Epithelial cell of prostate (primary cell): ENCODE results near the gene NRL.
A peak's percentile ranks its signal among the peaks of the same experiment; 100 is the strongest.
"Not testable (repeated sequence)": the region's sequence is repeated elsewhere in the genome, so short reads cannot be mapped to it uniquely, and the experiment has no call there.

Experiments used
- DNase-seq: peaks from one replicate; pipeline ENCODE4 v3.0.0-alpha.2; 2011; ENCODE audit warnings: low read depth, low spot score
- H3K27ac ChIP-seq: fragments of 450-650 bp; 2 replicates; pipeline ENCODE4 v1.5.1; 2017; ENCODE audit warnings: mild to moderate bottlenecking

NRL gene

GRCh38 chr14:24105609-24106239 lies 9.0 kb downstream of the NRL start:
- peak overlapping the region; percentile 32 for H3K27ac ChIP-seq
- not testable (repeated sequence) for DNase-seq

GRCh38 chr14:24103451-24103850 lies 11.3 kb downstream of the NRL start:
- no peak for DNase-seq
- no peak overlapping the region for H3K27ac ChIP-seq

DNA sequence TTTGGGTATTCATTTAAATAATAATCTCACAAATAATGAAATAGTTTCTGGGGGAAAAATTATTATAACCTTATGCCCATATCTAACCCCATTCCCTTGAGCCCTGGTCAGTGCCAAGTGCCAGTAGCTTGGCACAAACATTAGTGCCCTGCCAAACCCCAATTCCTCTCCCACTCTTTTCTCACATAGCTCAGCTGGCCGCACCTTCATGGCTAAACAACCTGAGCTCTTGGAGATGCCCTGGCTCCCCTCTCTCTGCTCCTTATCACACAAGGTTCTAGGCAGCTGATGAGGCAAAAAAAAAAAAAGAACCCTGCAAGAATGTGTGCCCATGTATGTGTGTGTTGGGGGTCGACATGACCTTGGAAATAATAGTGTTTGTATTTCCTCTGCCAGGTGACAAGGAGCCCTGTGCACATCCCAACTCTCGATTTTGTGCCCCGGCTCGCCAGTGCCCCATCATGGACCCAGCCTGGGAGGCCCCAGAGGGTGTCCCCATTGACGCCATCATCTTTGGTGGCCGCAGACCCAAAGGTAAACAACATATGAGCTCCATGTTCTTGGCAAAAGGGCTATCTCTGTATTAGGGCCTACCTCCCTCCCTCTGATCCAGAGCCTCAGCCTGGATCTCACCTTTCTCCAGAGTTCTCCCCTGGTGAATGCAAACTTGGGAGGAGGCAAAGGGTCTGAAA lies 12.2 kb downstream of the NRL start:
- no peak overlapping the region for H3K27ac ChIP-seq
- DNase-seq: no peak

- H3K27ac ChIP-seq: no peak overlapping the region
- DNase-seq: no peak
These were observed 13.7 kb downstream of the NRL start for GRCh38 chr14:24100982-24101494.

GRCh38 chr14:24100197-24100981 lies 14.4 kb downstream of the NRL start:
- no peak for DNase-seq
- no peak overlapping the region for H3K27ac ChIP-seq

- DNase-seq: no peak
- no peak overlapping the region for H3K27ac ChIP-seq
These were observed 15.6 kb downstream of the NRL start for GRCh38 chr14:24098927-24099813.

DNA sequence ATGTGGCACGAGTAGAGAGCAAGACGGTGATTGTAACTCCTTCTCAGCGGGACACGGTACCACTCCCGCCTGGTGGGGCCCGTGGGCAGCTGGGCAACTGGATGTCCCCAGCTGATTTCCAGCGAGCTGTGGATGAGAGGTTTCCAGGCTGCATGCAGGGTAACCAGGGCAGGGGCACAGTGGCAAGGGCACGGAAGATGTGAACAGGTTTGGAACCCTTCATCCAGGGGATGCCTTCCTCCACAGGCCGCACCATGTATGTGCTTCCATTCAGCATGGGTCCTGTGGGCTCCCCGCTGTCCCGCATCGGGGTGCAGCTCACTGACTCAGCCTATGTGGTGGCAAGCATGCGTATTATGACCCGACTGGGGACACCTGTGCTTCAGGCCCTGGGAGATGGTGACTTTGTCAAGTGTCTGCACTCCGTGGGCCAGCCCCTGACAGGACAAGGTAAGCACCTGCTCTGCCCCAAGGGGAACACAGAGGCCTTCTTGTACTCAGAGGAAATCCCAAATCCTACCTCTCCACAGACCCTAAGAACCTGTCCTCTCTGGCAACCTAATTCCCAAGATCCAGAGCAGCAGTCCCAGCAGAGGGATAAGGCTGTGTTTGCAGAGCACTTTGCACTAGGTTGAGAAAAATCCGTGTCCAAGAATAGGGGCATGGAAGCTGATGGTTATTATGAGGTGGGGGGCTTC lies 16.4 kb downstream of the NRL start:
- H3K27ac ChIP-seq: no peak overlapping the region
- DNase-seq: no peak

GRCh38 chr14:24096545-24097181 lies 18.1 kb downstream of the NRL start:
- H3K27ac ChIP-seq: no peak overlapping the region
- no peak for DNase-seq

DNA sequence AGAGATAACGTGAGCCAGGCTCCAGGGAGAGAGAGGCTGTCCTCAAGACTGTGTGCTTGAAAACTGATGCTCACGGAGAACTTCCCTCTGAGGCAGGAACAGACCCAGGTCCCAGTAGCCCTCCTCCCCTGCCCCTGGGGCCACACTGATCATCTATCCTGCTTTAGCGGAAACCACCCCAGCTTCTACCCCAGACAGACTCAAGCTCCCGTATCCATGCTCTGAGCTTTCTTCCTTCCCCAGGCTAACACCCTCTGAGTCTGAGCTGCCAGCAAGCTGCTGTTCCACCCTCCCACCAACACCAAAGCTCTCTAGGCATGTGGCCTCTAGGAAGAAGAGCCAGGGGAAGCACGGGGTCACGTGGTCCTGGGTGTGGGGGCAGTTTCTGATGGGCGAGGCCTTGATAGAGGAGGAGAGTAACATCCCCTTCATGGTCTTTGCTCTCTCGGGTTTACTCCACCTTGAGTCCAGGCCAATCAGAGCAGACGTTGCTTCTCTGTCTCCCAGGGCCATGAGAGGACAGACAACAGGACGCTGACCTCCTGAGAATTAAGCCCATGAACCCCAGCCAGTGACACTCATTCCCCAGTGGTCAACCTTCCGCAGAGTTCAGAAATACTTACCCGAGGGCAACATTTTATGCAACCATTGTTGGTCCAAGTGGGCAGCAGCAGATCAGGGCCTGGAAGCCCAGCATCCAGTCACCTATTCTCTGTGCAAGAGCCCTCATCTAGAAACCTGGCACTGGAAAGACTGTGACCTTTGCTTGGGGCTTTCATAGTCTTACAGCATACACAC lies 19.3 kb downstream of the NRL start:
- no peak for DNase-seq
- peak overlapping the region; percentile 82 for H3K27ac ChIP-seq

GRCh38 chr14:24094841-24095270 lies 19.9 kb downstream of the NRL start:
- peak overlapping the region; percentile 82 for H3K27ac ChIP-seq
- no peak for DNase-seq

DNA sequence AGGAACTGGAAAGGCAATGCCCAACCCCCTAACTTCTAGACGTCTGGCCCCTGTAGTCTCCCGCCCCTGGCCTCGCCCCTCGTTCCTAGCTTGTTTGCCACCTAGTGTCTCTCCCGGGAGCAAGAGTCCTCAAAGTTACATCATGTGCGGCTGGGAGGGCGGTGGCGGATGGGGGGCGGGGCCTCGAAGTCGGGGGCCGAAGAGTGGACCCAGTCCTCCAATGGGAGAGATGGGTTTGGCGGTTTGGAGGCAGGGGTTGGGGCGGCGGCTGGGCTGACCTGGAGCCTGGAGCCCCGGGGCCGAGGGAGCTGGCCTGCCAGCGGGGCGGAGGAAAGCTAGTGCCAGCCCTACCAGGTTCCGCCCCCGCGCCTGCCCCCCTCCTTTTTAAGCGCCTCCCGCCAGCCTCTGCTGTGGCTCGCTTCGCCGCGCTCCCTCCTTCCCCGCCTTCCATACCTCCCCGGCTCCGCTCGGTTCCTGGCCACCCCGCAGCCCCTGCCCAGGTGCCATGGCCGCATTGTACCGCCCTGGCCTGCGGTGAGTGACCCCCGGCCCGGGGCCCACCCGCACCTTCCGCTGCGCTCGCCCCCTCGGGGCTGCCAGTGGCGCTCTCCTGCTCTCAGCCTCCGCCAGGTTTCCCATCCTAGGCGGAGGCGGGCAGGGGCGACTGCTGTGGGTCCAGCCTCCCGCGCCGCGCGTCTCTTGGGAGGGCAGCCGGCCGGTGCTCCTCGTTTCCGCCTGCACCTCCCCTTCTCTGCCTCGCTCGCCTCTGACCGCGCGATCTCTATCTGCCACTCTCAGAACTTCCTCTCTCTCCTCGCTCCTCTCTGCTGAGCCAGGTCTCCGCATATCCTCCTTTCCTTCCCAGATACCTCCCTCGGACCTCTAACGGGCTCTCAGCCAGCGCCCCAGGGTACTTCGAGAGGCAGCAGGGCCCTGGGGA lies 20.6 kb downstream of the NRL start, which contains the start of gene PCK2:
TSS of gene PCK2 (plus strand) at position 411 of the 940 bp plus-strand sequence. CDS start at position 506, 95 bp downstream.
- peak within 1 kb of the TSS; percentile 82 for H3K27ac ChIP-seq
- no peak for DNase-seq

DNA sequence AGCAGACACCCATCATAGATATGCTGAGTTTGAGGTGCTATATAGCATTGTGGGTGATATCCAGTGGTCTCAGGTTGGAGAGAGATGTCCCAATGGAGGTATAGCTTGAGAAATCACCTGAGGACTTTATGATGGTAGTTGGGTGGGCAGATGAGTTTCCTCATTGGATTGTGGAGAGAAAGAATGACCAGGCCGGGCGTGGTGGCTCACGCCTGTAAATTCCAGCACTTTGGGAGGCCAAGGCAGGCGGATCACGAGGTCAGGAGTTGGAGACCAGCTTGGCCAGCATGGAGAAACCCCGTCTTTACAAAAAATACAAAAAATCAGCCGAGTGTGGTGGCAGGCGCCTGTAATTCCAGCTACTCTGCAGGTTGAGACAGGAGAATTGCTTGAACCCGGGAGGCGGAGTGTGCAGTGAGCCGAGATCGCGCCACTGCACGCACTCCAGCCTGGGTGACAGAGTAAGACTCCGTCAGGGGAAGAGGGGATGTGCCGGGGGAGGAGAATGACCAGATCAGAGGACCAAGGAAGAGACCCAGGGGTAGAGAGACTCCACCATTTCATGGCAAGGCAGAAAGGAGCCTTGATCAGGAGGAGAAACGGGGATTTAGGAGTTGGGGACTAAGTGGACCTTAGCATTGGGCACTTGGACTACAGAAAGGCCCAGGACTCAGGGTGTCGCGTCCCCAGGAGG lies 21.4 kb downstream of the NRL start:
- peak overlapping the region; percentile 82 for H3K27ac ChIP-seq
- DNase-seq: no peak

DNA sequence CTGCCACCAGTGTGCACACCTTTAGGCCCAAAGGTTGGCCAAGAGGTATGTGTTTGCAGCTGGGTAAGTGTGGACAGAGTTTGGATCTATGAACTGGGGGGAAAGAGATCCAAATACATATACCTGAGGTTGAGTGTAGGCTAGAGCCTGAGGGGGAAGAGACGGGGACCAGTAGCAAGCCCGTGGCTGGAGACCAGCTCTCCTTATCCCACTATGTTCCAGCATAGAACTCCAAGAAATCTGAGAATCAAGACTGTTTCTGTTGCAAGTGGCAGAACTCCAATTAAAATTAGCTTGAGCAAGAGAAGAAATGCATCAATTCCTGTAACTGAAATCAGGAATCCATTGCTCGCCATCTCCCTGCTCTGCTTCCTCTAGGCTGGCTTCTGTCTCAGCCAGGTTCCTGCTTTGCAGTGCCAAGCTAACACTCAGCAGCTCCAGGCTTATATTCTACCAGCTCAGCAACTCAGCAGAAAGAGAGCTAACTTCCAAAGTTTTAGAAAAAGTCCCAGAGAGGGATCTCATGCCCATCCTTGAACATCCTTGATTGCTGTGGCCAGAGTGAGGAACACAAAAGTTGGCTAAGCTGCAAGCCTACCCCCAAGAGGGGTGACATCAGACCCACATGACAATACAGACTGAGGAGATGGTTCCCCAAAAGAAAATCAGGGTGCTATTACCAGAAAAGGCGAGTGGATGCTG lies 22.1 kb downstream of the NRL start:
- H3K27ac ChIP-seq: peak overlapping the region; percentile 82
- no peak for DNase-seq

GRCh38 chr14:24092110-24092504 lies 22.6 kb downstream of the NRL start:
- no peak for DNase-seq
- H3K27ac ChIP-seq: no peak overlapping the region

GRCh38 chr14:24089890-24090289 lies 24.9 kb downstream of the NRL start:
- H3K27ac ChIP-seq: no peak overlapping the region

DNA sequence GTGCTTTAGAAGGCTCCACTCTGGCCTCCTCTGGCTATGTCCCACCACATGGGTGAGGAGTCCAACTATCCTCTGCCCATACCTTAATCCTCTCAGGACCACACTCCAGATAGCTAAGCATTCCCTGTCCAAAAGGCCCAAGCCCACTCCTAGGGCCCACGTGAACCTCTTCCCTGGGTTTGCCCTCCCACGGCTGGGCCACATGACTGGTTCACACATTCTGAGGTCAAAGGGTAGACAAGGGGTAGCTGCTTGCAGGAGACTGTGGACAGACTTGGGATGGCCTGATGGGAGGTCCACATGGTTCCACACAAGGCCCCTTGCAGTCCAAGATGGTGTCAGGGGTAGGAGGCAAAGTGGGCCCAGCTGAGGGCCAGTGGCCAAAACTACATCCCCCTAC lies 26.7 kb downstream of the NRL start:
- no peak overlapping the region for H3K27ac ChIP-seq
- DNase-seq: no peak

More at GRCh38 chr14:24089890-24090289, 24.9 kb downstream of the NRL start:
- no peak for DNase-seq
